PC-9 (cell line): Measurements from ENCODE around the gene XAF1. TPM values are rescaled to one million over a fixed set of nuclear protein-coding genes. Genes with fewer than 3 reads are reported as not detected.

Experiments used
- BruUV-seq: library from RNA; stranded (reverse); fragments of 400-500 nt; replicated peaks from 2 replicates; lab custom pipeline; 2021; lab: Mats Ljungman, UMichigan
- CTCF ChIA-PET: fragments of 300-600 bp; sonication (Branson Sonifier 250); formaldehyde crosslinking; loops from one replicate; lab custom pipeline; 2022; ENCODE audit warnings: antibody characterized with exemption; lab: Charles Lee
- POLR2A ChIA-PET: fragments of 300-600 bp; sonication (Branson Sonifier 250); formaldehyde crosslinking; loops from one replicate; lab custom pipeline; 2022; ENCODE audit warnings: antibody characterized with exemption; ENCODE audit not compliant: unreplicated experiment; lab: Charles Lee
- DNase-seq, 2 experiments: peaks; one replicate each; pipeline versions ENCODE4 v3.0.0 to v3.0.0-alpha.2; 2015 to 2022; ENCODE audit warnings: mixed read lengths in 1 of 2
- H2AFZ ChIP-seq: fragments of 200-600 bp; sonication (generic); 2 replicates; pipeline ENCODE4 v1.8.1; 2017; ENCODE audit warnings: antibody characterized with exemption
- H3F3A ChIP-seq: fragments of 200-600 bp; sonication (generic); 2 replicates; pipeline ENCODE4 v1.8.1; 2017; ENCODE audit warnings: antibody characterized with exemption, mild to moderate bottlenecking, low read depth; ENCODE audit not compliant: insufficient read depth
- H3K27ac ChIP-seq: fragments of 200-600 bp; sonication (generic); 2 replicates; pipeline ENCODE4 v1.6.1; 2016; ENCODE audit warnings: mixed run types
- H3K27me3 ChIP-seq: fragments of 200-600 bp; sonication (generic); 2 replicates; pipeline ENCODE4 v1.6.1; 2016; ENCODE audit warnings: low read depth, mixed run types; ENCODE audit not compliant: insufficient read depth
- H3K36me3 ChIP-seq: fragments of 200-600 bp; sonication (generic); 2 replicates; pipeline ENCODE4 v1.6.1; 2016; ENCODE audit warnings: low read depth, mixed run types
- H3K4me1 ChIP-seq: fragments of 200-600 bp; sonication (generic); replicated peaks from 2 replicates; pipeline ENCODE4 v1.6.1; 2016; ENCODE audit warnings: mixed run types; ENCODE audit not compliant: insufficient read depth
- H3K4me2 ChIP-seq: fragments of 200-600 bp; sonication (generic); 2 replicates; pipeline ENCODE4 v1.6.1; 2017; ENCODE audit warnings: mixed run types
- H3K4me3 ChIP-seq: fragments of 200-600 bp; sonication (generic); 2 replicates; pipeline ENCODE4 v1.6.1; 2016; ENCODE audit warnings: mixed run types
- H3K79me2 ChIP-seq: fragments of 200-600 bp; sonication (generic); 2 replicates; pipeline ENCODE4 v1.6.1; 2017; ENCODE audit warnings: low read depth, mixed run types
- H3K9me2 ChIP-seq: fragments of 200-600 bp; sonication (generic); 2 replicates; pipeline ENCODE4 v1.8.1; 2017; ENCODE audit warnings: mild to moderate bottlenecking; ENCODE audit not compliant: insufficient read depth
- H3K9me3 ChIP-seq: fragments of 200-600 bp; sonication (generic); 2 replicates; pipeline ENCODE4 v1.8.1; 2016; ENCODE audit warnings: low read depth; ENCODE audit not compliant: insufficient read depth
- H4K20me1 ChIP-seq: fragments of 200-600 bp; sonication (generic); 2 replicates; pipeline ENCODE4 v1.8.1; 2017; ENCODE audit not compliant: insufficient read depth
- CTCF ChIP-seq: fragments of 200-600 bp; sonication (generic); conservative IDR thresholded peaks from 2 replicates; pipeline ENCODE4 v1.6.1; 2017; ENCODE audit warnings: mixed run types, antibody characterized with exemption, mild to moderate bottlenecking, moderate library complexity
- EZH2 ChIP-seq: fragments of 200-600 bp; sonication (generic); IDR thresholded peaks from 2 replicates; pipeline ENCODE4 v1.8.0; 2017; ENCODE audit warnings: antibody characterized with exemption, low read depth
- intact Hi-C: fragments of 100-400 bp; cut with micrococcal nuclease; formaldehyde crosslinking; loops from one replicate; pipeline ENCODE4 v1.10.0; 2022; ENCODE audit not compliant: unreplicated experiment
- total RNA-seq: library from RNA; stranded (reverse); gene quantifications from 2 replicates; pipeline ENCODE4 v1.2.3, GENCODE V29; 2021

XAF1 gene
- total RNA-seq, 1 experiment from 2014 or later: 27.6 TPM

GRCh38 chr17:6755281-6755680 lies 565 bp upstream of the XAF1 start:
- peaks cover 21% of the 10 kb centered on the region for H3F3A ChIP-seq
- POLR2A ChIA-PET: interaction anchor here (0.7 kb wide), 1 partner anchor 932 kb away, joined by 5 read pairs; the partner anchor contains the start of gene TP53
- no peaks in the 10 kb centered on the region for H3K9me3 ChIP-seq
- no peaks in the 10 kb centered on the region for H3K36me3 ChIP-seq
- no peaks in the 10 kb centered on the region for H3K27me3 ChIP-seq
- peaks cover 22% of the 10 kb centered on the region for H3K4me1 ChIP-seq
- no peak for DNase-seq
- no TSS peak for BruUV-seq
- CTCF ChIA-PET: no interaction called here
- H2AFZ ChIP-seq: no peak overlapping the region
- H3K4me2 ChIP-seq: no peak overlapping the region
- no peaks in the 10 kb centered on the region for H3K9me2 ChIP-seq
- intact Hi-C loops: no loop called here
- H3K27ac ChIP-seq: no peak overlapping the region
- TF ChIP-seq CTCF (no peak), EZH2 (no peak)
- H3K79me2 ChIP-seq: no peaks in the 10 kb centered on the region
- H4K20me1 ChIP-seq: no peaks in the 10 kb centered on the region
- no peak overlapping the region for H3K4me3 ChIP-seq

- DNase-seq: no peak
- Histone ChIP-seq H3K4me3 (no peak overlapping the region), H4K20me1 (no peaks in the 10 kb centered on the region), H3K36me3 (no peaks in the 10 kb centered on the region), H3K79me2 (no peaks in the 10 kb centered on the region), H3K27me3 (no peaks in the 10 kb centered on the region), H3K9me2 (no peaks in the 10 kb centered on the region), H3K9me3 (no peaks in the 10 kb centered on the region), H2AFZ (peak overlapping the region; percentile 52; the same call in 1 of the 2 replicates), H3F3A (peaks cover 20% of the 10 kb centered on the region), H3K27ac (no peak overlapping the region), H3K4me2 (no peak overlapping the region), H3K4me1 (peaks cover 21% of the 10 kb centered on the region)
- BruUV-seq: no TSS peak
- CTCF ChIA-PET: no interaction called here
- intact Hi-C loops: no loop called here
- POLR2A ChIA-PET: interaction anchor here (0.6 kb wide), 1 partner anchor 54 kb away, joined by 4 read pairs; no protein-coding TSS in a partner anchor
- TF ChIP-seq CTCF (no peak), EZH2 (no peak)
Measured at GRCh38 chr17:6756425-6757031, 682 bp downstream of the XAF1 start.

GRCh38 chr17:6757747-6758146 lies 1.9 kb downstream of the XAF1 start:
- peaks cover 9% of the 10 kb centered on the region for H3K4me1 ChIP-seq
- H3K9me2 ChIP-seq: no peaks in the 10 kb centered on the region
- intact Hi-C loops: no loop called here
- H3K4me3 ChIP-seq: no peak overlapping the region
- H3K79me2 ChIP-seq: no peaks in the 10 kb centered on the region
- CTCF ChIA-PET: no interaction called here
- no peak overlapping the region for H3K4me2 ChIP-seq
- TF ChIP-seq CTCF: no peak
- no peak for TF ChIP-seq EZH2
- no peaks in the 10 kb centered on the region for H3K36me3 ChIP-seq
- H3K9me3 ChIP-seq: no peaks in the 10 kb centered on the region
- H3F3A ChIP-seq: peaks cover 11% of the 10 kb centered on the region
- no peak overlapping the region for H2AFZ ChIP-seq
- H3K27ac ChIP-seq: no peak overlapping the region
- no peaks in the 10 kb centered on the region for H3K27me3 ChIP-seq
- BruUV-seq: no TSS peak
- POLR2A ChIA-PET: no interaction called here
- H4K20me1 ChIP-seq: no peaks in the 10 kb centered on the region
- DNase-seq: peak in 1 of 2 experiments; percentile 15
